Subcutaneous abdominal adipose tissue (tissue), 5 donors: ENCODE results near the gene GRM8.

ENCODE experiments used
- H3K27ac ChIP-seq: one replicate; pipeline ENCODE4 v1.7.0; 2013; ENCODE audit warnings: low read depth, mild to moderate bottlenecking, inconsistent platforms, low read length, moderate library complexity
- H3K27me3 ChIP-seq, 5 donors: one replicate each; pipeline ENCODE4 v1.7.0; 2013; ENCODE audit warnings: low read length in 5 of 5, inconsistent platforms in 1 of 5; ENCODE audit not compliant: control insufficient read depth in 5 of 5, insufficient read depth in 4 of 5
- H3K36me3 ChIP-seq, 5 donors: one replicate each; pipeline ENCODE4 v1.7.0; 2013; ENCODE audit warnings: low read length in 5 of 5; ENCODE audit not compliant: control insufficient read depth in 5 of 5, insufficient read depth in 5 of 5
- H3K4me1 ChIP-seq, 5 donors: one replicate each; pipeline ENCODE4 v1.7.0; 2013; ENCODE audit warnings: low read length in 5 of 5, mild to moderate bottlenecking in 3 of 5, moderate library complexity in 1 of 5; ENCODE audit not compliant: control insufficient read depth in 5 of 5, insufficient read depth in 5 of 5
- H3K4me3 ChIP-seq, 5 donors: one replicate each; pipeline ENCODE4 v1.7.0; 2013; ENCODE audit warnings: low read length in 5 of 5, low read depth in 1 of 5
- H3K9ac ChIP-seq, 5 donors: one replicate each; pipeline ENCODE4 v1.7.0; 2013; ENCODE audit warnings: low read length in 5 of 5, mild to moderate bottlenecking in 4 of 5, moderate library complexity in 3 of 5
- H3K9me3 ChIP-seq, 5 donors: one replicate each; pipeline ENCODE4 v1.7.0; 2013; ENCODE audit warnings: low read length in 5 of 5; ENCODE audit not compliant: control insufficient read depth in 5 of 5
- donor health status: healthy.
- donor health status: healthy.
- donor health status: healthy.
- donor health status: healthy.
- donor health status: healthy.

GRM8 gene

DNA sequence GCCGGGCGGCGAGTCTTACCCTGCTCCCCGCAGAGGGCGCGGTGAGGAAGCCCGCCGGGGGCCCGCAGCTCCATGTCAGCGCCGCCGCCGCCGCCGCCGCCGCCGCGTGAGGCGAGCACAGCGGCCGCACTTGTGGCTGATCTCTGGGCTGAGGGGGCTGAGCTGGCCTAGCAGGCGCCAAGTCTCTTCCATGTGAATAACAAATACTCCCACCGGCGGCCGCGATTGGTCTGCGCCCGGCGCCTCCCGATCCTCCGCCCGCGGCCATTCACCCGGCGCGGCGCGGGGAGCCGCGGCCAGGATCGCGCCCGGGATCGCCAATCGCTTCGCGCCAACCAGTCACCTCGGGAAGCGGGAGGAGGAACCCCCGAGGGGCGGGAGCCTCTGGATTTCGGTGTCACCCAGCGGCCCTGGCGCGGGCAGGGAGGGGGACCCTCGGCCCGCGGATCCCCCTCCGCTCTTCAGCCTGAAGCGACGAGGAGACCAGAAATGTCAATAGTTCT is at the start of gene GRM8:
Gene GRM8 (minus strand): TSS at position 164 of the 503 bp plus-strand sequence.
- Histone ChIP-seq H3K36me3 (no peaks in the 10 kb centered on the region), H3K4me1 (peaks cover 3 to 35% (median 21%) of the 10 kb centered on the region in 5 donors), H3K27me3 (peaks cover 30 to 71% (median 40%) of the 10 kb centered on the region in 5 donors), H3K4me3 (peak within 1 kb of the TSS; percentile 60 to 90 (median 84)), H3K9ac (peak within 1 kb of the TSS in 4 of 5 donors; percentile 45 to 58 (median 56)), H3K27ac (no peak within 1 kb of the TSS), H3K9me3 (no peaks in the 10 kb centered on the region)

DNA sequence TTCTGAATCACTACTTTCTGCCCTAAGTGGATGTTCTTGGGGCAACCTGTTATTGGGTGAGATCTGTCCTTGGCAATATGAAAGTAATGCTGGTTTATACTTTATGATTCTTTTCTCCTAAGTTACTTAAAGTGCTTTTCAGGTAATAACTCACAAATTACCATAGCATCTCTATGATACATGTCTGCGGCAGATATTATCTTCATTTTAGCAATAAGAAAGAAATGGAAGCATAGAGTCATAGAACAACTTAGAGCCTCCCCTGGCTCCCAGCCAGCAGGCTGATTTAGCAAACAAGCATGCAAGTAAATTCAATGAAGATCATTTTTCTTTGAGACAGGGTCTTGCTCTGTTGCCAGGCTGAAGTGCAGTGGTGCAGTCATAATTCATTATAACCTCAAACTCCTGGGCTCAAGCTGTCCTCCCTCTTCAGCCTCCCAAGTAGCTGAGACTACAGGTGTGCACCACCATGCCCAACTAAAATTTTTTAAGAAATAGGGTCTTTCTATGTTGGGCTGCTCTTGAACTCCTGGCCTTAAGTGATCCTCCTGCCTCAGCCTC is 38.1 kb upstream of the GRM8 start:
- Histone ChIP-seq H3K4me3 (no peak overlapping the region), H3K27ac (no peak overlapping the region), H3K9ac (no peak overlapping the region), H3K4me1 (no peaks in the 10 kb centered on the region), H3K27me3 (peaks cover 0 to 8% (median 0%) of the 10 kb centered on the region in 5 donors), H3K36me3 (no peaks in the 10 kb centered on the region), H3K9me3 (no peaks in the 10 kb centered on the region)

DNA sequence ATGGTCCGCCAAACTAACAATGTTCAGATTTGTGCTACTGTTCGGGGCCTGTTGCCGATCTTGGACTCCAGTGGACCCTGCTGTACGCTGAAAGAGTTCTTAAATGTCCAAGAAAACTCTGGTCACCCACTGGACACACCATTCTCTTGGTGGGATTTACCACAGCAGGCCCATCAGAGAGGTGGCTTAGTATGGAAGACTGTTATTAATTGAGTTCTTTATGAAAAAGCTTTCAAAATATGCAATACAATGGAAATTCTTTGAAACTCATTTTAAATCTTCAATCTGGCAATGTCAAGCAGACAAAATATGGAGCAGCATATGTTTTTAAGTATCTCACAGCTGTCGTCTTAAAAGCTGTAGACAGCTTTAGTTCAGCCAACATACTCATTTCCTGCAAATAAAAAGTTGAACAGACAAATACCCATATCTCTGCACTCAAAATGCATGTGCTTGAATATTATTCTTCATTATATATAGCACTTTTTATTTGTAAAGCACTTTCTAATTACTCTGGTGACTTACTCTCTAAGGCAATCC is 37.4 kb upstream of the GRM8 start:
- no peaks in the 10 kb centered on the region for H3K9me3 ChIP-seq
- H3K36me3 ChIP-seq, result no peaks in the 10 kb centered on the region

DNA sequence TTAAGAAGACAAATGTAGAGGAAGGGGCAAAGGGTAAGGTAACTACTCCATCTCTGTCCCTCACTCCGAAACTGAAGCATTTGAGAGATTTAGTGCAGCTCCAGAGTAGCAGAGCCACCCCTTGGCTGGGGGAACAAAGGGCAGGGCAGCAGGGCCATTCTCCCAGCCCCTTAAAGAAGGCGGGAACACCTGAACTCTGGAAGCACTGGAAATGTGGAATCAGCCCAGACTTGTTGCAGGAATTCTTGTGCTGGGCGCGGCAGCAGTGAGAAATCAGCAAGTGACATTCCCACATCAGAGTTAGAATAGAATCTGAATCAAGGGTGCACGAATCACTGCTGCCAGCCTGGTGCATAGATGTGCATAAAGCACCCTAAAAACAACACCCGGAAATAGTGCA is 34.4 kb upstream of the GRM8 start:
- H3K4me3 ChIP-seq, result no peak overlapping the region
- H3K9me3 ChIP-seq, result no peaks in the 10 kb centered on the region
- H3K4me1 ChIP-seq, result no peaks in the 10 kb centered on the region
- H3K27me3 ChIP-seq, result peaks cover 0 to 2% (median 0%) of the 10 kb centered on the region in 5 donors
- no peaks in the 10 kb centered on the region for H3K36me3 ChIP-seq
- no peak overlapping the region for H3K27ac ChIP-seq
- H3K9ac ChIP-seq, result no peak overlapping the region

More for the DNA sequence above, 37.4 kb upstream of the GRM8 start:
- Histone ChIP-seq H3K27me3 (peaks cover 0 to 8% (median 0%) of the 10 kb centered on the region in 5 donors), H3K27ac (no peak overlapping the region), H3K4me3 (no peak overlapping the region), H3K4me1 (no peaks in the 10 kb centered on the region), H3K9ac (no peak overlapping the region)

DNA sequence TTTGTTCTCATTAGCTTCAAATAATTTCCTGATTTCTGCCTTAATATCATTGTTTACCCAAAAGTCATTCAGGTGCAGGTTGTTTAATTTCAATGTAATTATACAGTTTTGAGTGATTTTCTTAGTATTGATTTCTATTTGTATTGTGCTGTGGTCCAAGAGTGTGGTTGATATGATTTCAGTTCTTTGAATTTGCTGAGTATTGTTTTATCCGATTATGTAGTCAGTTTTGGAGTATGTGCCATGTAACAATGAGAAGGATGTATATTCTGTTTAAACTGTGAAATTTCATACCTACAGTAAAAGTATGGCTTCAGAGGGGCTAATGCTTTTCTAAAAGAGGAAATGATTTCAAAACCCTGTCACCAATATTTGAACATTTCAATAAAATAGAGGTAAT is 17.4 kb upstream of the GRM8 start:
- Histone ChIP-seq H3K9me3 (no peaks in the 10 kb centered on the region), H3K36me3 (no peaks in the 10 kb centered on the region), H3K27me3 (peaks cover 0 to 4% (median 0%) of the 10 kb centered on the region in 5 donors), H3K9ac (no peak overlapping the region), H3K27ac (no peak overlapping the region), H3K4me3 (no peak overlapping the region), H3K4me1 (no peaks in the 10 kb centered on the region)

DNA sequence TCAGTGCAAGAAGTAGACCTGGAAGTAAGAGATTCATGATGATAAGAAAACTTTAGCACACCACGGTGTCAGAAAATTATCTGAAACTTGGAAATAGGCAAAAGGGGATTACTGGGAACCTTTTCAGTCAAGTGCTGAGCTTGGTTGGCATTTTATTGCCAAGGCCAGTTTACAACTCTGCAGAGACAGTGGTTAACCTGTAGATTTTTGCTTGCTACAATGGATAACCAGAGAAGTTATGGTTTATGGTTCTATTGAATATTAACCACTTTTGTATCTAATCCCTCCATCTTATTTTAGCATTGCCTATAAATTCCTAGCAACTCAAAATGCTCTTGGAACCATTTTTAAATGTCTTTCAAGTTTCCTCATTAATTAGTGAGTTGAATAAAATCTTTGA is 13.3 kb upstream of the GRM8 start:
- Histone ChIP-seq H3K9me3 (no peaks in the 10 kb centered on the region), H3K9ac (no peak overlapping the region), H3K27ac (no peak overlapping the region), H3K4me1 (no peaks in the 10 kb centered on the region), H3K27me3 (peaks cover 0 to 2% (median 2%) of the 10 kb centered on the region in 5 donors), H3K36me3 (no peaks in the 10 kb centered on the region), H3K4me3 (no peak overlapping the region)

DNA sequence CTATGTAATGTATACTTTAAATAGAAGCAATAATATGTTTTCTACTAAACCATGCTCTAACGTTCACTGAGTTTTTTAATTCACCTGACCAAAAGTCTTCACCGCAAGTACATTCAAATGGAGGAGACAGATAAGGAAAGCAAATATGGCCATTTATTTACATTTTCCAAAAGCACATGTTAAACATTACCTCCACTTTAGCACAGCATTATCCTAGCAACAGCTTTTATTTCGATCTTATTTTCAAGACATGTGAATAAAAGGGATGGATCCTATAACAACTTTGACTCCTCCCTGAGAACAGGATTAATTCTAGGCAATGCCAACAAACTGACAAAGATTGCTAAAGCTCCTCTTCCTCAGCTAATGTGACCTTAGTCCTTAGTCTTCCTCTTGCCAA is 11.5 kb upstream of the GRM8 start:
- Histone ChIP-seq H3K27ac (no peak overlapping the region), H3K36me3 (no peaks in the 10 kb centered on the region), H3K4me1 (no peaks in the 10 kb centered on the region), H3K27me3 (peaks cover 0 to 4% (median 2%) of the 10 kb centered on the region in 5 donors), H3K4me3 (no peak overlapping the region), H3K9me3 (no peaks in the 10 kb centered on the region), H3K9ac (no peak overlapping the region)

DNA sequence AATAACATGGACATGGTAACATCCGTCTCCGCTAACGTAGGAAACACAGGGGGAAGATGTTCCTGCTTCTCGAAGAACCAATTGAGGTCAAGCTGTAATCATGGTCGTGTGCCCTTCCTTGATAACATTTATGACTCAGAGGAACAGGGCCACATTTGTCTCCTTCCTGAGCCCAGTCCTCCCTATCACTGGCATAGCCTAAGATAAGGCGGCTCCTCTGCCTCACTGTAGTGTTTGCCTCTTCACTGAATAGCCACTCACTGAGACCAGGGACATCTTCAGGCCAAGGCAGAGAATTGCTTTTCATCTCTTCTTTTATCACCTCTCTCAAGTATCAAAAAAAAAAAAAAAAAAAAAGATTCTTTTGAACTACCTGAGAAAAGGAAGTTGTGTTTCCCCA is 5.4 kb upstream of the GRM8 start:
- no peak overlapping the region for H3K4me3 ChIP-seq
- no peaks in the 10 kb centered on the region for H3K36me3 ChIP-seq
- H3K9ac ChIP-seq, result no peak overlapping the region
- H3K27me3 ChIP-seq, result peaks cover 3 to 33% (median 13%) of the 10 kb centered on the region in 5 donors
- H3K9me3 ChIP-seq, result no peaks in the 10 kb centered on the region
- H3K27ac ChIP-seq, result no peak overlapping the region
- peaks cover 1 to 10% (median 4%) of the 10 kb centered on the region in 5 donors for H3K4me1 ChIP-seq

DNA sequence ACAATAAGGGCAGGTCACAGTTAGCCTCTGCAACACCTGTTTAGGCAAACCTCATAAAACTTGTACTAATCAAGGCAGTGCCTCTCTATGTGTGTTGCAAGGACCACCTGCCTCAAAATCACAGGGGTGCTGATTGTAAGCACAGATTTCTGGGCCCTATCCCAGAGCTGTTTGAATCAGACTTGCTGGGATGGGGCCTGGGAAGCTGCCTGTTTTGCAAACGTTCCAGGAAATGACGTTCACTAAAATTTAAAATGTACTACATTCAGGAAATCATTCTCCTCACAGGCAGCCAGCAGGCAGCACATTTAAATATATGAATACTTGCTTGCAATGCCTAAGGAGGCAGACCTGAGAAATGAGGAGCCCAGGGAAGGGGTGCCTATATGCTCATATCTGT is 4.3 kb upstream of the GRM8 start:
- H3K9ac ChIP-seq, result no peak overlapping the region
- H3K9me3 ChIP-seq, result no peaks in the 10 kb centered on the region
- H3K36me3 ChIP-seq, result no peaks in the 10 kb centered on the region
- peaks cover 1 to 20% (median 10%) of the 10 kb centered on the region in 5 donors for H3K4me1 ChIP-seq
- H3K4me3 ChIP-seq, result no peak overlapping the region
- H3K27ac ChIP-seq, result no peak overlapping the region
- H3K27me3 ChIP-seq, result peaks cover 5 to 37% (median 15%) of the 10 kb centered on the region in 5 donors

DNA sequence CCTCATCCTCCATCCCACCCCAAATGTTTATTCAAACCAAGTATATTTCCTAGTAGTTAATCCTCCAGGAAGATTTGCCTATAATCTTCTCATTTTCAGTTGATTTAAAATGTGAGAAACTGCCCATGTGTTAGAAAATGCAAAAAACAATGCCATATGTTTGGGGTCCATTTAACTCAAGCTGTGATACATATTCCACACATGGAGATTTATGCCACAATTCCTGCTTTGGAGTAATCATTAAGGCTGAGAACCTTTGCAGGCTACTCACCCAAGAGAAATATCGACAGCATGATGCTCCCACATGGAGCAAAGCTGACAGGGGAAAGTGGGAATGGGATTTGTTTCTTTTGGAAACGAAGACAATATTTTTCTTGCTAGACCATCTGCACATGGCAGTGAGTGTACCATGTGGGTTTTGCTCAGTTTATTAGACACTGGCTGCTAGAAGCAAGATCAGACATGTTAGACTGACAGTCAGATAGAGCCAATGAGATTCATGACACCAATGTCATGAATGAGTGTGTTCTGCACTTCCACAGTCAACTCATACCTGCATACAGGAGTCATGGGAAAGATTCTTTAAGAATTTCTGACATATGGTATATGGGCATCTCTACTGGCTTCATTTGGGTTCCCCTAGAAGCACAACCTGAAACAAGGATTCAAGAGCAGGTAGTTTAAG is 3.4 kb upstream of the GRM8 start:
- peaks cover 3 to 28% (median 18%) of the 10 kb centered on the region in 5 donors for H3K4me1 ChIP-seq
- no peak overlapping the region for H3K27ac ChIP-seq
- no peaks in the 10 kb centered on the region for H3K9me3 ChIP-seq
- H3K4me3 ChIP-seq, result no peak overlapping the region
- no peaks in the 10 kb centered on the region for H3K36me3 ChIP-seq
- H3K27me3 ChIP-seq, result peaks cover 11 to 42% (median 21%) of the 10 kb centered on the region in 5 donors
- no peak overlapping the region for H3K9ac ChIP-seq
